ENCODE results near the gene ADGRL3.

- no peak for TF ChIP-seq POLR2AphosphoS5 (IDR thresholded peaks at IDR 0.05)
- TF ChIP-seq, protein P1, sequence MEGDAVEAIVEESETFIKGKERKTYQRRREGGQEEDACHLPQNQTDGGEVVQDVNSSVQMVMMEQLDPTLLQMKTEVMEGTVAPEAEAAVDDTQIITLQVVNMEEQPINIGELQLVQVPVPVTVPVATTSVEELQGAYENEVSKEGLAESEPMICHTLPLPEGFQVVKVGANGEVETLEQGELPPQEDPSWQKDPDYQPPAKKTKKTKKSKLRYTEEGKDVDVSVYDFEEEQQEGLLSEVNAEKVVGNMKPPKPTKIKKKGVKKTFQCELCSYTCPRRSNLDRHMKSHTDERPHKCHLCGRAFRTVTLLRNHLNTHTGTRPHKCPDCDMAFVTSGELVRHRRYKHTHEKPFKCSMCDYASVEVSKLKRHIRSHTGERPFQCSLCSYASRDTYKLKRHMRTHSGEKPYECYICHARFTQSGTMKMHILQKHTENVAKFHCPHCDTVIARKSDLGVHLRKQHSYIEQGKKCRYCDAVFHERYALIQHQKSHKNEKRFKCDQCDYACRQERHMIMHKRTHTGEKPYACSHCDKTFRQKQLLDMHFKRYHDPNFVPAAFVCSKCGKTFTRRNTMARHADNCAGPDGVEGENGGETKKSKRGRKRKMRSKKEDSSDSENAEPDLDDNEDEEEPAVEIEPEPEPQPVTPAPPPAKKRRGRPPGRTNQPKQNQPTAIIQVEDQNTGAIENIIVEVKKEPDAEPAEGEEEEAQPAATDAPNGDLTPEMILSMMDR (IDR thresholded peaks at IDR 0.05) = no peak
- no peak for TF ChIP-seq POLR2A (IDR thresholded peaks at IDR 0.05)
- TF ChIP-seq EP300 (IDR thresholded peaks at IDR 0.05) = no peak
Observed at GRCh38 chr4:61204353-61205060, 4.4 kb downstream of the ADGRL3 start.
